ENCODE results near the gene CLN6. TPM values are rescaled to one million over a fixed set of nuclear protein-coding genes. Genes with fewer than 3 reads are reported as not detected.

The CLN6 gene
- total RNA-seq, 1 donor from 2014 or later = 37.5 TPM

Other genes starting within 250 kb of the CLN6 start
- 47.0 and 56.3 TPM in 2 replicates for gene PIAS1, start 175.4 kb downstream of the CLN6 start, total RNA-seq
- gene CALML4, start 24.4 kb downstream of the CLN6 start, total RNA-seq = 4.4 and 5.0 TPM in 2 replicates
- gene FEM1B, start 48.0 kb upstream of the CLN6 start, total RNA-seq = 42.2 and 47.7 TPM in 2 replicates
- not detected in 2 replicates for gene ITGA11, start 202.4 kb upstream of the CLN6 start, total RNA-seq

All from activated B cell treated with CpG ODN at 0.5 μM for 24 hours (primary cell).